HG02763 (cell line): Measurements from ENCODE around the gene TMEM37.

Source experiments
- ATAC-seq: cut with Tn5 transposase; IDR thresholded peaks from one replicate; pipeline ENCODE4 v1.9.1; 2021; ENCODE audit warnings: mild to moderate bottlenecking, moderate library complexity; ENCODE audit not compliant: unreplicated experiment

The TMEM37 gene

GRCh38 chr2:119417908-119418307 lies 13.7 kb upstream of the TMEM37 start:
- ATAC-seq: no peak

GRCh38 chr2:119419065-119419464 lies 12.6 kb upstream of the TMEM37 start:
- no peak for ATAC-seq

GRCh38 chr2:119419803-119420508 lies 11.7 kb upstream of the TMEM37 start:
- no peak for ATAC-seq

- ATAC-seq: no peak
Observed at GRCh38 chr2:119421304-119421703, 10.3 kb upstream of the TMEM37 start.

- no peak for ATAC-seq
Observed at GRCh38 chr2:119421741-119422140, 9.9 kb upstream of the TMEM37 start.

- no peak for ATAC-seq
Observed at GRCh38 chr2:119422360-119423107, 9.1 kb upstream of the TMEM37 start.

GRCh38 chr2:119423108-119423444 lies 8.6 kb upstream of the TMEM37 start:
- ATAC-seq: no peak

- no peak for ATAC-seq
Observed at GRCh38 chr2:119423811-119424210, 7.8 kb upstream of the TMEM37 start.

GRCh38 chr2:119424284-119425118 lies 7.2 kb upstream of the TMEM37 start:
- ATAC-seq: no peak

GRCh38 chr2:119425119-119425405 lies 6.6 kb upstream of the TMEM37 start:
- no peak for ATAC-seq

- ATAC-seq: no peak
Observed at GRCh38 chr2:119425620-119426395, 5.8 kb upstream of the TMEM37 start.

GRCh38 chr2:119426396-119426675 lies 5.3 kb upstream of the TMEM37 start:
- ATAC-seq: no peak

- ATAC-seq: no peak
Observed at GRCh38 chr2:119426801-119427395, 4.8 kb upstream of the TMEM37 start.

GRCh38 chr2:119427756-119428155 lies 3.9 kb upstream of the TMEM37 start:
- no peak for ATAC-seq

GRCh38 chr2:119428488-119429224 lies 3.0 kb upstream of the TMEM37 start:
- no peak for ATAC-seq

- no peak for ATAC-seq
Observed at GRCh38 chr2:119429225-119429981, 2.3 kb upstream of the TMEM37 start.

GRCh38 chr2:119430023-119430498 lies 1.6 kb upstream of the TMEM37 start:
- ATAC-seq: no peak

GRCh38 chr2:119431976-119432850 lies 559 bp downstream of the TMEM37 start:
- ATAC-seq: no peak
